ENCODE results near the gene MYBPH.

Gene MYBPH

DNA sequence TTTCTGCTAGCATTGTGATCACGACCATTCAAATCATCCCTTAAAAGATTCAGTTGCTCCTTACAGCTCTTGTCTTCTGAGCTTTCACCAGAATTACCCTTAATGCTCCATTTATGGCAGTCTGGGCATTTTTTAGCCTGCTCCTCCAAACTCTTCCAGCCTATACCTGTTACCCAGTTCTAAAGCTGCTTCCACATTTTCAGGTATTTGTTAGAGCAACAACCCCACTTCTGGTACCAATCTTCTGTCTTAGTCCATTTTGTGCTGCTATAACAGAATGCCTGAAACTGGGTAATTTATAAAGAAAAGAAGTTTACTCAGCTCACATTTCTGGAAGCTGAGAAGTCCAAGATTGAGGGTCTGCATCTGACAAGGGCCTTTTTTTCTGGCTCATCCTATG, 17.2 kb downstream of the MYBPH start:
- no peak for TF ChIP-seq CTCF (IDR thresholded peaks at IDR 0.05; ENCODE audit: insufficient read depth, low read depth, low read length, missing control alignments)
- no peak overlapping the region for H3K4me3 ChIP-seq (ENCODE audit: low read depth, low read length)
- DNase-seq (ENCODE audit: low read depth): no peak

- TF ChIP-seq CTCF (IDR thresholded peaks at IDR 0.05; ENCODE audit: insufficient read depth, low read depth, low read length, missing control alignments): no peak
- DNase-seq (ENCODE audit: low read depth): no peak
- H3K4me3 ChIP-seq (ENCODE audit: low read depth, low read length): no peak overlapping the region
These were observed 19.3 kb downstream of the MYBPH start for GRCh38 chr1:203156280-203156679.

DNA sequence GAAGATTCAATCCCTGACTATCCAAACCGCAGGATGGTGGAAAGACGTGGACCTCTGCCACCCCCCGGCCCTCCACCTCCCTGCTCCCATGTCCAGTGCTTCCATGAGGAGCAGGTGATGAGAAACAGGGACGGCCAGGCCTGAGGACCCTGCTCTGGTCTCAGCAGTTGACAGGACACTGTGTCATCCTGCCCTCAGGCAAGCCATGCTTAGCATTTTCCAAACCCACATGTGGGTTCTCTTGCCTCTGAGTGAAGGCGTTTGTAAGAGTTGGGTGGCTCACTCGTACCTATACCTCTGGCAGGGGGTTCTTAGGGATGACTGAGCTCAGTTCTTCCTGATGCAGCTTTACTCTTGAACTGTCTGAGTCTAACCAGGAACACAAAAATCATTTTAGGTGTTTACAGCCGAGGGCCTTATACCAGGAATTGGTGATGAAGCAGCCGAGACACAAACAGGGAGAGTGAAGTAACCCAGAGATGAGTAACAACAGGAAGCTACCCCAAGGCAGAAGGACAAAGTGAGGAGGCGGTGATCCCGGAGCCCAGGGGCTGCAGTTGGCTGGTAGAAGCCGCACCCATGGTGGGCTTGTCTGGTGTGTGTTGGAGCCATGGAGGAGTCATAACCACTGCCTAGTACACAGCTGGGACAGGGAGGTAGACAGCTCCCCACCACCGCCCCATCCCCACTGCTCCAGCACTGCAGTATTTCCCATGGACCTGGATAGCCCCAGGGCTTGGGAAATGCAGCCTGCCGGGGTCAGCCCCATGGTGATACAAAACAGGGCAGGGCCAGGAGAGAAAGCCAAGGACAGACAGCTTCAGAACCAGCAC, 21.4 kb downstream of the MYBPH start:
- no peak for TF ChIP-seq CTCF (IDR thresholded peaks at IDR 0.05; ENCODE audit: insufficient read depth, low read depth, low read length, missing control alignments)
- no peak overlapping the region for H3K4me3 ChIP-seq (ENCODE audit: low read depth, low read length)
- DNase-seq (ENCODE audit: low read depth): no peak

DNA sequence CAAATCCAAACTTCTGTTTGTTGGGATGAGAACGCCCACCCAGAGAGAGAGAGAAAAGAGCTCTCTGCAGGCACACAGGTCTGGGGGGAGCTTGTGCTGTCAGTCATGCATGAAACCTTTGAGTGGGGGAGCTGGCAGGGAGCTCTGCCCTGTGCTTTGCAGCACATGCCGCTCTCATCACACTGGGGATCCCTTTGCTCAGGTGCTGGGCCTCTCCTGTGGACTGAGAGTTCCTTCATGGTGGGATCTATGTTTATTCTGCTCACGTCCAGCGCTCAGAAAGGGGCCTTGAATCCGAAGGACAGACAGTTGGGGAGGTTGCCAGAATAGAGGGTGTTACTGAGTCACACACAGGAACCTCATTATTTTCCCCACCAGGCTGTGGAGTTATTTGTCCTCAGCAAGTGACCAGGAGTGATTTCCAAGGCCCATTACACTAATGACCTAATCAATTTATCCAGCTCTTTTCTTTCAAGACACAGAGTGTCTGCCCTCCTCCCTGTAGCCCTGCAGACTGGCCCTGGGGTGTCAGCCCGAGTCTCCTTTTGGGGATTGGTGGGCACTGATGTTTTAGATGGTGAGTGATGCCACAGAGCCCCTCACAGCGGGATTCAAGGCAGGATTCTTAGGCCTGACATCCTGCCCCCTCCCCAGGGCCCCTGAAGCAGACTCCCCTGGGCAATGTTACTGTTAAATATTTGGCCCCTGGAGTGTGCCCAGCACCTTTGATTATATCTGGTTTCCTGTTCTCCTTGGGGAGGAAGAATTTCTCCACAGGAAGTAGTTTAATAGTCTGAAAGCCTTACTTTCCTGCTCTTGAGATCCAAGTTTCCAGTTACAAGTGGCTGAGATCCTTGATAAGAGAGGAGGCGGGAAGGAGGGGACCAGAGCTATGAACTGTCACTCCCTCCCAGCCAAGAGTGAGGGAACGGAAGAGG, 22.3 kb downstream of the MYBPH start:
- no peak overlapping the region for H3K4me3 ChIP-seq (ENCODE audit: low read depth, low read length)
- DNase-seq (ENCODE audit: low read depth): no peak
- TF ChIP-seq CTCF (IDR thresholded peaks at IDR 0.05; ENCODE audit: insufficient read depth, low read depth, low read length, missing control alignments): no peak

- TF ChIP-seq CTCF (IDR thresholded peaks at IDR 0.05; ENCODE audit: insufficient read depth, low read depth, low read length, missing control alignments): no peak
- no peak for DNase-seq (ENCODE audit: low read depth)
These were observed 23.2 kb downstream of the MYBPH start for GRCh38 chr1:203152158-203153034.

GRCh38 chr1:203151362-203152157, 24.1 kb downstream of the MYBPH start:
- DNase-seq (ENCODE audit: low read depth): no peak
- H3K4me3 ChIP-seq (ENCODE audit: low read depth, low read length): no peak overlapping the region
- no peak for TF ChIP-seq CTCF (IDR thresholded peaks at IDR 0.05; ENCODE audit: insufficient read depth, low read depth, low read length, missing control alignments)

More at GRCh38 chr1:203152158-203153034, 23.2 kb downstream of the MYBPH start:
- H3K4me3 ChIP-seq (ENCODE audit: low read depth, low read length): no peak overlapping the region
